HG03460 (cell line): ENCODE data around the gene SFT2D1.

ENCODE experiments used
- ATAC-seq: cut with Tn5 transposase; IDR thresholded peaks from one replicate; pipeline ENCODE4 v1.9.1; 2021; ENCODE audit not compliant: unreplicated experiment

SFT2D1 gene

GRCh38 chr6:166279393-166279679, 63.0 kb downstream of the SFT2D1 start:
- ATAC-seq: no peak

- ATAC-seq: no peak
Measured at GRCh38 chr6:166278579-166279392, 63.6 kb downstream of the SFT2D1 start.

GRCh38 chr6:166277892-166278578, 64.3 kb downstream of the SFT2D1 start:
- ATAC-seq: no peak

- no peak for ATAC-seq
Measured at GRCh38 chr6:166277018-166277417, 65.3 kb downstream of the SFT2D1 start.

- ATAC-seq: peak; percentile 83
Measured at GRCh38 chr6:166275714-166276166, 66.6 kb downstream of the SFT2D1 start.

GRCh38 chr6:166274739-166275370, 67.5 kb downstream of the SFT2D1 start:
- ATAC-seq: no peak

- ATAC-seq: no peak
Measured at GRCh38 chr6:166274163-166274562, 68.2 kb downstream of the SFT2D1 start.

- ATAC-seq: no peak
Measured at GRCh38 chr6:166271376-166271765, 71.0 kb downstream of the SFT2D1 start.

- ATAC-seq: no peak
Measured at GRCh38 chr6:166270706-166271375, 71.5 kb downstream of the SFT2D1 start.
